Activated T-helper 2 cell treated with anti-CD3 and anti-CD28 coated beads, Interferon-gamma antibody, Interleukin-2, Interleukin-4, amounts not matched to agents 10 μg/mL and 5 μg/mL and 100 μg/mL, durations not matched to agents 14 hours and 24 hours and 36 hours (primary cell): ENCODE data around the gene P2RY10. TPM values are rescaled to one million over a fixed set of nuclear protein-coding genes. Genes with fewer than 3 reads are reported as not detected.
A peak's percentile ranks its signal among the peaks of the same experiment; 100 is the strongest.

Source experiments
- DNase-seq: peaks from one replicate; pipeline ENCODE4 v3.0.0; 2021; ENCODE audit warnings: low spot score
- H3K27ac Mint-ChIP-seq: one replicate; pipeline ENCODE4 v1.8.0; 2021; ENCODE audit warnings: mixed read lengths
- H3K27me3 Mint-ChIP-seq: one replicate; pipeline ENCODE4 v1.8.0; 2021; ENCODE audit warnings: low read depth, mixed read lengths
- H3K36me3 Mint-ChIP-seq: one replicate; pipeline ENCODE4 v1.8.0; 2021; ENCODE audit warnings: low read depth, mixed read lengths
- H3K4me1 Mint-ChIP-seq: one replicate; pipeline ENCODE4 v1.8.0; 2021; ENCODE audit warnings: low read depth, mixed read lengths
- H3K4me3 Mint-ChIP-seq: one replicate; pipeline ENCODE4 v1.8.0; 2021; ENCODE audit warnings: low read depth, mild to moderate bottlenecking, moderate library complexity, mixed read lengths
- H3K9me3 Mint-ChIP-seq: one replicate; pipeline ENCODE4 v1.8.0; 2021; ENCODE audit warnings: mixed read lengths
- intact Hi-C: fragments of 100-400 bp; cut with micrococcal nuclease; formaldehyde crosslinking; loops from one replicate; pipeline ENCODE4 v1.15.1; 2023
- total RNA-seq: library from RNA; stranded (reverse); gene quantifications from 2 replicates; pipeline ENCODE4 v1.2.3, GENCODE V29; 2022

The P2RY10 gene
- 55.6 and 65.7 TPM in 2 replicates for total RNA-seq

GRCh38 chrX:78945186-78945912 is at the start of gene P2RY10:
TSS of gene P2RY10 (plus strand) at chrX:78945391. CDS start at chrX:78960521, 15,130 bp downstream.
- H3K36me3 Mint-ChIP-seq = peaks cover 48% of the 10 kb centered on the region
- peak within 1 kb of the TSS; percentile 94 for H3K27ac Mint-ChIP-seq
- peak; percentile 10 for DNase-seq
- H3K4me3 Mint-ChIP-seq = peak within 1 kb of the TSS; percentile 94
- H3K4me1 Mint-ChIP-seq = peaks cover 35% of the 10 kb centered on the region
- intact Hi-C loops = loop anchor here (2.0 to 10.0 kb wide), 11 partner anchors 23 to 841 kb away; partner anchors contain the start of genes CYSLTR1, ITM2A, PGK1 and RTL3
- peaks cover 4% of the 10 kb centered on the region for H3K9me3 Mint-ChIP-seq
- no peaks in the 10 kb centered on the region for H3K27me3 Mint-ChIP-seq

GRCh38 chrX:78922754-78923153 is 22.4 kb upstream of the P2RY10 start:
- Mint-ChIP-seq H3K27ac (peak overlapping the region; percentile 52), H3K27me3 (no peaks in the 10 kb centered on the region), H3K9me3 (peaks cover 14% of the 10 kb centered on the region), H3K4me3 (no peak overlapping the region), H3K36me3 (no peaks in the 10 kb centered on the region), H3K4me1 (peaks cover 15% of the 10 kb centered on the region)
- no peak for DNase-seq
- intact Hi-C loops = loop anchor here (2.0 kb wide), 1 partner anchor 22 kb away; the partner anchor contains the start of gene P2RY10

GRCh38 chrX:78923198-78924015 is 21.8 kb upstream of the P2RY10 start:
- H3K27ac Mint-ChIP-seq = peak overlapping the region; percentile 91
- H3K36me3 Mint-ChIP-seq = no peaks in the 10 kb centered on the region
- intact Hi-C loops = loop anchor here (2.0 kb wide), 1 partner anchor 21 kb away; the partner anchor contains the start of gene P2RY10
- no peak overlapping the region for H3K4me3 Mint-ChIP-seq
- H3K27me3 Mint-ChIP-seq = no peaks in the 10 kb centered on the region
- H3K9me3 Mint-ChIP-seq = peaks cover 21% of the 10 kb centered on the region
- peaks cover 15% of the 10 kb centered on the region for H3K4me1 Mint-ChIP-seq
- no peak for DNase-seq

- intact Hi-C loops = no loop called here
- Mint-ChIP-seq H3K27ac (no peak overlapping the region), H3K36me3 (no peaks in the 10 kb centered on the region), H3K4me3 (no peak overlapping the region), H3K27me3 (no peaks in the 10 kb centered on the region), H3K4me1 (peaks cover 9% of the 10 kb centered on the region), H3K9me3 (peaks cover 24% of the 10 kb centered on the region)
- no peak for DNase-seq
Measured at GRCh38 chrX:78931814-78932213, 13.4 kb upstream of the P2RY10 start.

GRCh38 chrX:78934866-78935265 is 10.3 kb upstream of the P2RY10 start:
- intact Hi-C loops = no loop called here
- no peak overlapping the region for H3K27ac Mint-ChIP-seq
- H3K4me1 Mint-ChIP-seq = peaks cover 9% of the 10 kb centered on the region
- H3K4me3 Mint-ChIP-seq = no peak overlapping the region
- H3K9me3 Mint-ChIP-seq = peaks cover 28% of the 10 kb centered on the region
- H3K27me3 Mint-ChIP-seq = no peaks in the 10 kb centered on the region
- peaks cover 3% of the 10 kb centered on the region for H3K36me3 Mint-ChIP-seq
- DNase-seq = no peak

GRCh38 chrX:78944351-78944750 is 840 bp upstream of the P2RY10 start:
- no peaks in the 10 kb centered on the region for H3K27me3 Mint-ChIP-seq
- intact Hi-C loops = loop anchor here (2.0 to 10.0 kb wide), 9 partner anchors 22 to 840 kb away; partner anchors contain the start of genes CYSLTR1, ITM2A, PGK1 and RTL3
- peaks cover 39% of the 10 kb centered on the region for H3K36me3 Mint-ChIP-seq
- H3K4me3 Mint-ChIP-seq = no peak overlapping the region
- H3K4me1 Mint-ChIP-seq = peaks cover 27% of the 10 kb centered on the region
- DNase-seq = no peak
- peak overlapping the region; percentile 94 for H3K27ac Mint-ChIP-seq
- peaks cover 4% of the 10 kb centered on the region for H3K9me3 Mint-ChIP-seq

GRCh38 chrX:78946178-78946931 is 1.2 kb downstream of the P2RY10 start:
- H3K27ac Mint-ChIP-seq = peak overlapping the region; percentile 94
- peaks cover 4% of the 10 kb centered on the region for H3K9me3 Mint-ChIP-seq
- H3K27me3 Mint-ChIP-seq = no peaks in the 10 kb centered on the region
- peaks cover 57% of the 10 kb centered on the region for H3K36me3 Mint-ChIP-seq
- peak overlapping the region; percentile 94 for H3K4me3 Mint-ChIP-seq
- no peak for DNase-seq
- intact Hi-C loops = loop anchor here (1.0 to 10.0 kb wide), 11 partner anchors 16 to 842 kb away; partner anchors contain the start of genes CYSLTR1, ITM2A, PGK1 and RTL3
- peaks cover 42% of the 10 kb centered on the region for H3K4me1 Mint-ChIP-seq

GRCh38 chrX:78950009-78950835 is 5.0 kb downstream of the P2RY10 start:
- H3K4me3 Mint-ChIP-seq = peak overlapping the region; percentile 78
- no peak for DNase-seq
- no peaks in the 10 kb centered on the region for H3K9me3 Mint-ChIP-seq
- intact Hi-C loops = no loop called here
- peaks cover 45% of the 10 kb centered on the region for H3K4me1 Mint-ChIP-seq
- no peaks in the 10 kb centered on the region for H3K27me3 Mint-ChIP-seq
- H3K27ac Mint-ChIP-seq = peak overlapping the region; percentile 62
- peaks cover 82% of the 10 kb centered on the region for H3K36me3 Mint-ChIP-seq

- H3K9me3 Mint-ChIP-seq = peaks cover 2% of the 10 kb centered on the region
- H3K36me3 Mint-ChIP-seq = peaks cover 91% of the 10 kb centered on the region
- peak overlapping the region; percentile 34 for H3K4me3 Mint-ChIP-seq
- no peak for DNase-seq
- peak overlapping the region; percentile 64 for H3K27ac Mint-ChIP-seq
- peaks cover 58% of the 10 kb centered on the region for H3K4me1 Mint-ChIP-seq
- H3K27me3 Mint-ChIP-seq = no peaks in the 10 kb centered on the region
- intact Hi-C loops = no loop called here
Measured at GRCh38 chrX:78957049-78957767, 12.0 kb downstream of the P2RY10 start.

- intact Hi-C loops = no loop called here
- H3K9me3 Mint-ChIP-seq = peaks cover 4% of the 10 kb centered on the region
- no peak for DNase-seq
- no peaks in the 10 kb centered on the region for H3K27me3 Mint-ChIP-seq
- H3K36me3 Mint-ChIP-seq = peaks cover 89% of the 10 kb centered on the region
- peaks cover 56% of the 10 kb centered on the region for H3K4me1 Mint-ChIP-seq
- H3K4me3 Mint-ChIP-seq = no peak overlapping the region
- peak overlapping the region; percentile 61 for H3K27ac Mint-ChIP-seq
Measured at GRCh38 chrX:78957768-78958130, 12.6 kb downstream of the P2RY10 start.

GRCh38 chrX:78958419-78959116 is 13.4 kb downstream of the P2RY10 start:
- Mint-ChIP-seq H3K36me3 (peaks cover 89% of the 10 kb centered on the region), H3K27ac (peak overlapping the region; percentile 62), H3K4me3 (no peak overlapping the region), H3K27me3 (no peaks in the 10 kb centered on the region), H3K4me1 (peaks cover 60% of the 10 kb centered on the region), H3K9me3 (peaks cover 4% of the 10 kb centered on the region)
- no peak for DNase-seq
- intact Hi-C loops = no loop called here
